HepG2 (cell line): Measurements from ENCODE around the gene PLCXD1. TPM values are rescaled to one million over a fixed set of nuclear protein-coding genes. Genes with fewer than 3 reads are reported as not detected.

ENCODE experiments used
- CC2D1A ChIP-seq: sonication (generic); formaldehyde crosslinking; IDR thresholded peaks from 2 replicates; pipeline ENCODE4 v1.8.1; 2023; ENCODE audit warnings: mild to moderate bottlenecking, missing genetic modification reagents
- CEBPB ChIP-seq: IDR thresholded peaks from 2 replicates; pipeline ENCODE4 v1.6.1; 2011; ENCODE audit warnings: low read depth, low read length, improper control_type of control experiment, borderline replicate concordance
- HDAC6 ChIP-seq: fragments of 200-600 bp; sonication (generic); IDR thresholded peaks from 2 replicates; pipeline ENCODE4 v1.7.0; 2017; ENCODE audit warnings: mild to moderate bottlenecking, antibody characterized with exemption, low read length, low read depth
- SP5 ChIP-seq: IDR thresholded peaks from 2 replicates; pipeline ENCODE4 v1.6.1; 2016; ENCODE audit warnings: low read depth, borderline replicate concordance
- ZBTB33 ChIP-seq: sonication (generic); formaldehyde crosslinking; IDR thresholded peaks from 2 replicates; pipeline ENCODE4 v1.4.0; 2020; ENCODE audit warnings: missing genetic modification reagents
- ZKSCAN8 ChIP-seq: IDR thresholded peaks from 2 replicates; pipeline ENCODE4 v1.6.1; 2016; ENCODE audit warnings: borderline replicate concordance, missing genetic modification reagents, missing compliant biosample characterization
- ZNF124 ChIP-seq: sonication (generic); formaldehyde crosslinking; IDR thresholded peaks from 2 replicates; pipeline ENCODE4 v1.4.0; 2020; ENCODE audit warnings: missing genetic modification reagents
- ZNF780A ChIP-seq: sonication (generic); formaldehyde crosslinking; IDR thresholded peaks from 2 replicates; pipeline ENCODE4 v1.8.0; 2022; ENCODE audit warnings: mild to moderate bottlenecking, missing genetic modification reagents, moderate library complexity
- polyA plus RNA-seq, 8 experiments: library from polyadenylated mRNA; depleted of rRNA in 3 of 8; stranded (reverse) in 7 of 8; unstranded in 1 of 8; fragments of >200 nt; fragmentation: Illumina TruSeq in 4 of 8; extraction: Trizol in 4 of 8; gene quantifications; 2 replicates each; pipeline versions ENCODE4 v1.2.1 to v1.2.3, GENCODE V29; 2011 to 2016; ENCODE audit warnings: low read depth in 4 of 8, missing spikeins in 1 of 8, mixed read lengths in 1 of 8; ENCODE audit not compliant: insufficient read depth in 1 of 8
- total RNA-seq, 5 experiments: library from RNA; depleted of rRNA; stranded (reverse); fragments of >200 nt; fragmentation: Illumina TruSeq; extraction: Trizol; gene quantifications; 2 replicates each; pipeline ENCODE4 v1.2.3, GENCODE V29; 2016; ENCODE audit warnings: low read depth in 1 of 5
- TF ChIP-seq, protein P1 (sequence below): sonication (generic); formaldehyde crosslinking; IDR thresholded peaks from 2 replicates; pipeline ENCODE4 v1.8.0; 2022; ENCODE audit warnings: missing genetic modification reagents, mild to moderate bottlenecking, borderline replicate concordance
- TF ChIP-seq, protein P2 (sequence below): sonication (generic); formaldehyde crosslinking; IDR thresholded peaks from 2 replicates; pipeline ENCODE4 v1.4.0; 2020; ENCODE audit warnings: missing genetic modification reagents, low read depth, mild to moderate bottlenecking, borderline replicate concordance
- TF ChIP-seq, protein P3 (sequence below): sonication (generic); formaldehyde crosslinking; IDR thresholded peaks from 2 replicates; pipeline ENCODE4 v1.4.0; 2020; ENCODE audit warnings: missing genetic modification reagents
- TF ChIP-seq, protein P4 (sequence below): sonication (generic); formaldehyde crosslinking; IDR thresholded peaks from 2 replicates; pipeline ENCODE4 v1.4.0; 2020; ENCODE audit warnings: missing genetic modification reagents
- TF ChIP-seq, protein P5 (sequence below): sonication (generic); formaldehyde crosslinking; IDR thresholded peaks from 2 replicates; pipeline ENCODE4 v1.4.0; 2020; ENCODE audit warnings: mild to moderate bottlenecking, missing genetic modification reagents

The PLCXD1 gene
- total and polyA plus RNA-seq, 2 of the 13 experiments (the other 11 are each of a cell fraction or from before 2014, with no cell fraction given) = 87.7 to 153 TPM

DNA sequence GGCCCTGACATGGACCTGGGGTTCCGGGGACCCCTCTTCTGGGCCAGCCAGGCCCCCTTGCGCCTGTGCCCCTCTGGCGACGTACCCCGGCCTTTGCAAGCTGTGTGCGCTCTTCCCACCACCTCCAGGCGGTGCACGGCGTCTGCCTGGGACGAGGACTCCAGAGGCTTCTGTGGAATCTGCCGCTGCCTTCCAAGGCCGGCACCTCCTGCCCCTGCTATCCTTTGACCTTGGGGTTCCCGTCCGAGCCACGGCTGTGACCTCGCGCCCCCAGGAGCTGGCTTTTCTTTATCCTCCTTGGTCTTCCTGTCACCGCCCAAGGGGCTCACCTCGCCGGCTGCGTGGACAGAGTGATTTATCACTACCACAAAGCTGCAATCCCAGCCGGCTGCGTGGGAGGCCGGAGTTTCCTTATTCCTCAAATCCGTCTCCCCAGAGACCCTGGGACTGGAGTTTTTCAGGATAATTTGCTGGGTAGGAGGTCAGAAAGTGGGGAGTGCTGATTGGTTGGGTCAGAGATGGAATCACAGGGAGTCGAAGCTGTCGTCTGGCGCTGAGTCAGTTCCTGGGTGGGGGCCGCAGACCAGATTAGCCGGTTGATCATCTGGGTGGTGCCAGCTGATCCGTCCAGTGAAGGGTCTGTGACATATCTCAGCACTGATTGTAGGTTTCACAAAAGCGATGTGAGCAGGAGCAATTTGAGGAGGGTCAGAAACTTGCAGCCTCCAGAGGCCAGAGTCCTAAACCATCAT, 19.8 kb upstream of the PLCXD1 start (continued):
- TF ChIP-seq, protein P1, sequence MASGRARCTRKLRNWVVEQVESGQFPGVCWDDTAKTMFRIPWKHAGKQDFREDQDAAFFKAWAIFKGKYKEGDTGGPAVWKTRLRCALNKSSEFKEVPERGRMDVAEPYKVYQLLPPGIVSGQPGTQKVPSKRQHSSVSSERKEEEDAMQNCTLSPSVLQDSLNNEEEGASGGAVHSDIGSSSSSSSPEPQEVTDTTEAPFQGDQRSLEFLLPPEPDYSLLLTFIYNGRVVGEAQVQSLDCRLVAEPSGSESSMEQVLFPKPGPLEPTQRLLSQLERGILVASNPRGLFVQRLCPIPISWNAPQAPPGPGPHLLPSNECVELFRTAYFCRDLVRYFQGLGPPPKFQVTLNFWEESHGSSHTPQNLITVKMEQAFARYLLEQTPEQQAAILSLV = no peak
- TF ChIP-seq SP5 (CRISPR knock-in tag) = 0 out of 2 replicates have a peak, but pooled peaks have one; percentile 20
- no peak for TF ChIP-seq CEBPB
- no peak; the same call in 1 of the 2 replicates for TF ChIP-seq ZKSCAN8 (CRISPR knock-in tag)
- TF ChIP-seq, protein P2, sequence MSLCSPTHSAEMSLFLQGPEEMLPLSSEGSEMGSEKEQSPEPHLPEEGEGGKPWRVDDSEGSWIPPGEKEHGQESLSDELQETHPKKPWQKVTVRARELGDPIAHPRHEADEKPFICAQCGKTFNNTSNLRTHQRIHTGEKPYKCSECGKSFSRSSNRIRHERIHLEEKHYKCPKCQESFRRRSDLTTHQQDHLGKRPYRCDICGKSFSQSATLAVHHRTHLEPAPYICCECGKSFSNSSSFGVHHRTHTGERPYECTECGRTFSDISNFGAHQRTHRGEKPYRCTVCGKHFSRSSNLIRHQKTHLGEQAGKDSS (CRISPR knock-in tag) = no peak; the same call in 1 of the 2 replicates
- TF ChIP-seq ZNF780A (CRISPR knock-in tag) = peak; percentile 70; the same call in 1 of the 2 replicates
- 0 out of 2 replicates have a peak, but pooled peaks have one; percentile 17 for TF ChIP-seq ZNF124
- TF ChIP-seq, protein P3, sequence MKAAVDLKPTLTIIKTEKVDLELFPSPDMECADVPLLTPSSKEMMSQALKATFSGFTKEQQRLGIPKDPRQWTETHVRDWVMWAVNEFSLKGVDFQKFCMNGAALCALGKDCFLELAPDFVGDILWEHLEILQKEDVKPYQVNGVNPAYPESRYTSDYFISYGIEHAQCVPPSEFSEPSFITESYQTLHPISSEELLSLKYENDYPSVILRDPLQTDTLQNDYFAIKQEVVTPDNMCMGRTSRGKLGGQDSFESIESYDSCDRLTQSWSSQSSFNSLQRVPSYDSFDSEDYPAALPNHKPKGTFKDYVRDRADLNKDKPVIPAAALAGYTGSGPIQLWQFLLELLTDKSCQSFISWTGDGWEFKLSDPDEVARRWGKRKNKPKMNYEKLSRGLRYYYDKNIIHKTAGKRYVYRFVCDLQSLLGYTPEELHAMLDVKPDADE (CRISPR knock-in tag) = no peak
- TF ChIP-seq, protein P4, sequence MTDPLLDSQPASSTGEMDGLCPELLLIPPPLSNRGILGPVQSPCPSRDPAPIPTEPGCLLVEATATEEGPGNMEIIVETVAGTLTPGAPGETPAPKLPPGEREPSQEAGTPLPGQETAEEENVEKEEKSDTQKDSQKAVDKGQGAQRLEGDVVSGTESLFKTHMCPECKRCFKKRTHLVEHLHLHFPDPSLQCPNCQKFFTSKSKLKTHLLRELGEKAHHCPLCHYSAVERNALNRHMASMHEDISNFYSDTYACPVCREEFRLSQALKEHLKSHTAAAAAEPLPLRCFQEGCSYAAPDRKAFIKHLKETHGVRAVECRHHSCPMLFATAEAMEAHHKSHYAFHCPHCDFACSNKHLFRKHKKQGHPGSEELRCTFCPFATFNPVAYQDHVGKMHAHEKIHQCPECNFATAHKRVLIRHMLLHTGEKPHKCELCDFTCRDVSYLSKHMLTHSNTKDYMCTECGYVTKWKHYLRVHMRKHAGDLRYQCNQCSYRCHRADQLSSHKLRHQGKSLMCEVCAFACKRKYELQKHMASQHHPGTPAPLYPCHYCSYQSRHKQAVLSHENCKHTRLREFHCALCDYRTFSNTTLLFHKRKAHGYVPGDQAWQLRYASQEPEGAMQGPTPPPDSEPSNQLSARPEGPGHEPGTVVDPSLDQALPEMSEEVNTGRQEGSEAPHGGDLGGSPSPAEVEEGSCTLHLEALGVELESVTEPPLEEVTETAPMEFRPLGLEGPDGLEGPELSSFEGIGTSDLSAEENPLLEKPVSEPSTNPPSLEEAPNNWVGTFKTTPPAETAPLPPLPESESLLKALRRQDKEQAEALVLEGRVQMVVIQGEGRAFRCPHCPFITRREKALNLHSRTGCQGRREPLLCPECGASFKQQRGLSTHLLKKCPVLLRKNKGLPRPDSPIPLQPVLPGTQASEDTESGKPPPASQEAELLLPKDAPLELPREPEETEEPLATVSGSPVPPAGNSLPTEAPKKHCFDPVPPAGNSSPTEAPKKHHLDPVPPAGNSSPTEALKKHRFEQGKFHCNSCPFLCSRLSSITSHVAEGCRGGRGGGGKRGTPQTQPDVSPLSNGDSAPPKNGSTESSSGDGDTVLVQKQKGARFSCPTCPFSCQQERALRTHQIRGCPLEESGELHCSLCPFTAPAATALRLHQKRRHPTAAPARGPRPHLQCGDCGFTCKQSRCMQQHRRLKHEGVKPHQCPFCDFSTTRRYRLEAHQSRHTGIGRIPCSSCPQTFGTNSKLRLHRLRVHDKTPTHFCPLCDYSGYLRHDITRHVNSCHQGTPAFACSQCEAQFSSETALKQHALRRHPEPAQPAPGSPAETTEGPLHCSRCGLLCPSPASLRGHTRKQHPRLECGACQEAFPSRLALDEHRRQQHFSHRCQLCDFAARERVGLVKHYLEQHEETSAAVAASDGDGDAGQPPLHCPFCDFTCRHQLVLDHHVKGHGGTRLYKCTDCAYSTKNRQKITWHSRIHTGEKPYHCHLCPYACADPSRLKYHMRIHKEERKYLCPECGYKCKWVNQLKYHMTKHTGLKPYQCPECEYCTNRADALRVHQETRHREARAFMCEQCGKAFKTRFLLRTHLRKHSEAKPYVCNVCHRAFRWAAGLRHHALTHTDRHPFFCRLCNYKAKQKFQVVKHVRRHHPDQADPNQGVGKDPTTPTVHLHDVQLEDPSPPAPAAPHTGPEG = 0 out of 2 replicates have a peak, but pooled peaks have one; percentile 27
- no peak for TF ChIP-seq HDAC6
- TF ChIP-seq, protein P5, sequence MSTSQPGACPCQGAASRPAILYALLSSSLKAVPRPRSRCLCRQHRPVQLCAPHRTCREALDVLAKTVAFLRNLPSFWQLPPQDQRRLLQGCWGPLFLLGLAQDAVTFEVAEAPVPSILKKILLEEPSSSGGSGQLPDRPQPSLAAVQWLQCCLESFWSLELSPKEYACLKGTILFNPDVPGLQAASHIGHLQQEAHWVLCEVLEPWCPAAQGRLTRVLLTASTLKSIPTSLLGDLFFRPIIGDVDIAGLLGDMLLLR (CRISPR knock-in tag) = 0 out of 2 replicates have a peak, but pooled peaks have one; percentile 40
- TF ChIP-seq CC2D1A (CRISPR knock-in tag) = no peak
- TF ChIP-seq ZBTB33 (CRISPR knock-in tag) = no peak
